ENCODE measurements around the gene ZFP91.

DNA sequence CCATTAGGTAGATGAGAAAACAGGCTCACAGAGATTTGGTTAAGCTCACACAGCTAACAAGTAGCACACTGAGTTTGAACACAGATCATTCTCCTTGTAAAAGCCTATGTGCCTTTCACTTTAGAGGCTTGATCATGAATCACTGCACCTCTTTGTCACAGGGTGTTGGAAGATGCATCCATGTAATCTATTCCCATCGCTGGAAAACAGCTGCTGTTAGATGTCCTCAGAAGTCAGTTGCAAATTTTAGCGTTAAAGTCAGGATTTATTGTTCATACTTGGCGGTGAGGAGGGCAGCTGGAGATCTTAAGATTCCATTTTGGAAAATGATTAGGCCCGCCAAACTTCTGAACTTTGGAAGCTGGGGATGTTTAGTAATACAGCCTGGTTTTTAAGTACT lies 46.2 kb downstream of the ZFP91 start:
- no peak for TF ChIP-seq SP1 (IDR thresholded peaks at IDR 0.05)
- TF ChIP-seq SUZ12 (IDR thresholded peaks at IDR 0.05): no peak
- no peak for TF ChIP-seq ELF4 (IDR thresholded peaks at IDR 0.05)
- no peak for TF ChIP-seq ZNF384 (IDR thresholded peaks at IDR 0.05)
- TF ChIP-seq FOXA1 (IDR thresholded peaks at IDR 0.05): no peak
- no peak for TF ChIP-seq FOXK2 (IDR thresholded peaks at IDR 0.05)
- TF ChIP-seq L3MBTL2 (conservative IDR thresholded peaks at IDR 0.05): no peak
